Endothelial cell (in vitro differentiated cells): ENCODE results near the gene PDGFRB. TPM values are rescaled to one million over a fixed set of nuclear protein-coding genes. Genes with fewer than 3 reads are reported as not detected.

Experiments used
- DNase-seq: peaks from one replicate; pipeline ENCODE4 v3.0.0; 2021; ENCODE audit warnings: low spot score
- H3K27ac Mint-ChIP-seq: one replicate; pipeline ENCODE4 v1.8.0; 2021; ENCODE audit warnings: mixed read lengths, inconsistent platforms; ENCODE audit not compliant: unreplicated experiment
- H3K27me3 Mint-ChIP-seq: one replicate; pipeline ENCODE4 v1.8.0; 2021; ENCODE audit warnings: mild to moderate bottlenecking, moderate library complexity, mixed read lengths, inconsistent platforms; ENCODE audit not compliant: unreplicated experiment
- H3K36me3 Mint-ChIP-seq: one replicate; pipeline ENCODE4 v1.8.0; 2021; ENCODE audit warnings: mild to moderate bottlenecking, low read depth, mixed read lengths, inconsistent platforms; ENCODE audit not compliant: unreplicated experiment
- H3K4me1 Mint-ChIP-seq: one replicate; pipeline ENCODE4 v1.8.0; 2021; ENCODE audit warnings: mild to moderate bottlenecking, mixed read lengths, inconsistent platforms; ENCODE audit not compliant: unreplicated experiment
- H3K4me3 Mint-ChIP-seq: one replicate; pipeline ENCODE4 v1.8.0; 2021; ENCODE audit warnings: mild to moderate bottlenecking, mixed read lengths, inconsistent platforms; ENCODE audit not compliant: unreplicated experiment
- H3K9me3 Mint-ChIP-seq: one replicate; pipeline ENCODE4 v1.8.0; 2021; ENCODE audit warnings: mixed read lengths, inconsistent platforms; ENCODE audit not compliant: unreplicated experiment
- total RNA-seq: library from RNA; stranded (reverse); fragmentation: NEBNext Ultra II Directional; extraction: Animal tissue kit (Norgen Biotek cat#: 25700); gene quantifications from one replicate; pipeline ENCODE4 v1.2.1, GENCODE V29; 2021; ENCODE audit not compliant: unreplicated experiment
- TF ChIP-seq, protein P1 (sequence below): fragments of 200-600 bp; sonication (generic); IDR thresholded peaks from one replicate; pipeline ENCODE4 v1.5.0; 2021; ENCODE audit warnings: antibody characterized with exemption; ENCODE audit not compliant: unreplicated experiment

Gene PDGFRB
- total RNA-seq, 1 donor from 2014 or later, result 23.7 TPM

DNA sequence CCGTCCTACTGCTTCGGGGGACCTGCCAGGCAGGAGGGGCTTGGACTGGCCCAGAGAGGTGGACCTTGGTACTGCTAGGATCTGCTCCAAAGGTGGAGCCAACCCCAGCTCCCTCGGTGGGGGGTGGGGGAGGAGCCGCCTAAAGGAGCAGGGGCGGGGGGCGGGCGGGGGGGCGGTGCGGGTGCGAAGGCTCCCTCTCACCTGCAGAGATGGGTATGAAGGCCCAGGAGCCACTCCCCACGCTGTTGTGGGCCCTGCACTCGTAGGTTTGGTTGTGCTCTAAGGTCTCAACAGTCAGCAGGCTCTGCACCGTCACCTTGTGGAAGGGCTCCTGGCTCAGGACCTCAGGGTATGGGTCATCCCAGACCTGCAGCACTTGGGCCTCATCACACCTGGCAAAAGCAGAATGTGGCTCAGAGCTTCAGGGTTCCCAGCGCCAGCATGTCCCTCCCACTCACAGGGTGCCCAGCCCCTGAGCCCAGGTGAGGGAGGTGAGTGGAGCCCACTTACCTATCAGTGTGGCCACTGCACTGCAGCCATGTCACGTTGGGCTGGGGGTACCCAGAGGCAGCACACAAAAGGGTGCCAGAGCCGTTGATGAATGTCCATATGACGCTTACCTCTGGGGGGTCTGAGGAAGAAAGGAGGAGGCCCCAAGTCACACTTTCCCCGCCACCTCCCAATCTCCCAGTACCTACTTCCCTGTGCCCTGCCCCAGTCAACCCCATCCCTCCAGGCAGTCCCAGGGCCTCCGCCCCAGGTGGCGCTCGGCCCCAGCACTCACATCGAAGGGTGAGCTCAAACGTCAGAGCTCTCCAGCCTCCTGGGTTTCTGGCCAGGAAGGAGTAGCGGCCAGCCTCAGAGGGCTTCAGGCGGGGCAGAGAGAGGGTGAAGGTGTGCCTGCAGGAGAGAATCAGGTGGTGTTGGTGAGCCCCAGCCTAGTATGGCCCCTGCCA, 85.7 kb downstream of the PDGFRB start:
- H3K27ac Mint-ChIP-seq, result no peak overlapping the region
- H3K36me3 Mint-ChIP-seq, result no peaks in the 10 kb centered on the region
- H3K4me1 Mint-ChIP-seq, result peaks cover 8% of the 10 kb centered on the region
- H3K9me3 Mint-ChIP-seq, result no peaks in the 10 kb centered on the region
- no peak for DNase-seq
- H3K4me3 Mint-ChIP-seq, result no peak overlapping the region
- H3K27me3 Mint-ChIP-seq, result peaks cover 3% of the 10 kb centered on the region
- TF ChIP-seq, protein P1, sequence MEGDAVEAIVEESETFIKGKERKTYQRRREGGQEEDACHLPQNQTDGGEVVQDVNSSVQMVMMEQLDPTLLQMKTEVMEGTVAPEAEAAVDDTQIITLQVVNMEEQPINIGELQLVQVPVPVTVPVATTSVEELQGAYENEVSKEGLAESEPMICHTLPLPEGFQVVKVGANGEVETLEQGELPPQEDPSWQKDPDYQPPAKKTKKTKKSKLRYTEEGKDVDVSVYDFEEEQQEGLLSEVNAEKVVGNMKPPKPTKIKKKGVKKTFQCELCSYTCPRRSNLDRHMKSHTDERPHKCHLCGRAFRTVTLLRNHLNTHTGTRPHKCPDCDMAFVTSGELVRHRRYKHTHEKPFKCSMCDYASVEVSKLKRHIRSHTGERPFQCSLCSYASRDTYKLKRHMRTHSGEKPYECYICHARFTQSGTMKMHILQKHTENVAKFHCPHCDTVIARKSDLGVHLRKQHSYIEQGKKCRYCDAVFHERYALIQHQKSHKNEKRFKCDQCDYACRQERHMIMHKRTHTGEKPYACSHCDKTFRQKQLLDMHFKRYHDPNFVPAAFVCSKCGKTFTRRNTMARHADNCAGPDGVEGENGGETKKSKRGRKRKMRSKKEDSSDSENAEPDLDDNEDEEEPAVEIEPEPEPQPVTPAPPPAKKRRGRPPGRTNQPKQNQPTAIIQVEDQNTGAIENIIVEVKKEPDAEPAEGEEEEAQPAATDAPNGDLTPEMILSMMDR, result no peak

DNA sequence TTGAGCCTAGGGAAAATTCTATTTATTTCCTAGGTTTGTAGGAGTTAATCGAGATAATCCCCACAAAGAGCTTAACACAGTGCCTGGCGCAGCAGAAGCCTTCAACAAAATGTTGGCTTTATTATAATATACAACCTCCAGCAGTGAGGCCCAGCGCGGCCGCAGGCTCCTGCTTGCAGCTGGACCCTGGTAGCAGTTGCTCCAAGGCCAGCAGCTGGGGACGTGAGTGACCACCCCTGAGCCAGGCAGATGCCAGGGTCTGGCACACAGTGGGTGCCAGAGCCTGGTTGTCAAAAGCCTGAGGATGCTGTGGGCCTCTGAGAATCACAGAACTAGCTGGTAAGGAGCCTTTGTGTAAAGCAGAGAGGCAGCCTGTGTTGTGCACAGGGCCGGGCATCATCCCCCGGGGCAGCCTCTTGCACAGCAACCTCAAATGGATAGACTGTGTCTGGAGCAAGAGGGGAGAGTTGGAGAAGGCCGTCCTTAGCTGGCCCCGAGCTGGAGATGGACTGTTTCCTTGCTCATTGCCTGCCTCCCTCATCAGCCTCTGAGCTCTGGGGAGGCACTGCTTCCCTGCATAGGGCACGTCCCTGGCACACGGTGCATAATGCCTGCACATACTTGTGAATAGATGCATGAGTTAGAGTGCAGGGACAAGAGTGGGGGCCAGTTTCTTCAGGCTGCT, 86.5 kb downstream of the PDGFRB start:
- TF ChIP-seq, protein P1, result no peak
- no peak for DNase-seq
- H3K9me3 Mint-ChIP-seq, result no peaks in the 10 kb centered on the region

GRCh38 chr5:150068472-150068871, 87.2 kb downstream of the PDGFRB start:
- H3K36me3 Mint-ChIP-seq, result no peaks in the 10 kb centered on the region
- peaks cover 12% of the 10 kb centered on the region for H3K4me1 Mint-ChIP-seq
- H3K27ac Mint-ChIP-seq, result no peak overlapping the region
- peaks cover 3% of the 10 kb centered on the region for H3K27me3 Mint-ChIP-seq
- TF ChIP-seq, protein P1, result no peak
- no peak overlapping the region for H3K4me3 Mint-ChIP-seq
- DNase-seq, result no peak
- H3K9me3 Mint-ChIP-seq, result no peaks in the 10 kb centered on the region

More for the DNA sequence above, 86.5 kb downstream of the PDGFRB start:
- peaks cover 9% of the 10 kb centered on the region for H3K4me1 Mint-ChIP-seq
- H3K4me3 Mint-ChIP-seq, result no peak overlapping the region
- H3K27me3 Mint-ChIP-seq, result peaks cover 3% of the 10 kb centered on the region
- H3K27ac Mint-ChIP-seq, result no peak overlapping the region
- no peaks in the 10 kb centered on the region for H3K36me3 Mint-ChIP-seq

GRCh38 chr5:150068071-150068470, 87.6 kb downstream of the PDGFRB start:
- no peak overlapping the region for H3K27ac Mint-ChIP-seq
- peaks cover 3% of the 10 kb centered on the region for H3K27me3 Mint-ChIP-seq
- no peaks in the 10 kb centered on the region for H3K9me3 Mint-ChIP-seq
- DNase-seq, result no peak
- H3K4me3 Mint-ChIP-seq, result no peak overlapping the region
- H3K36me3 Mint-ChIP-seq, result no peaks in the 10 kb centered on the region
- TF ChIP-seq, protein P1, result no peak
- peaks cover 12% of the 10 kb centered on the region for H3K4me1 Mint-ChIP-seq
